SK-N-SH (cell line): ENCODE results near the gene DPP4. TPM values are rescaled to one million over a fixed set of nuclear protein-coding genes. Genes with fewer than 3 reads are reported as not detected.

Source experiments
- CTCF ChIA-PET: fragments of 300-600, 350-600 bp; formaldehyde crosslinking; extraction: SDS; loops from one replicate; lab custom pipeline; 2021; lab: Yijun Ruan, JAX
- POLR2A ChIA-PET: fragments of 350-600 bp; sonication (Branson Sonifier 250); formaldehyde crosslinking; extraction: SDS; loops from one replicate; lab custom pipeline; 2020; ENCODE audit warnings: antibody characterized with exemption, inconsistent platforms; lab: Yijun Ruan, JAX
- DNase-seq: peaks from one replicate; pipeline ENCODE4 v3.0.0; 2012
- H2AFZ ChIP-seq: fragments of 200-600 bp; sonication (generic); 2 replicates; pipeline ENCODE4 v1.8.1; 2016; ENCODE audit warnings: antibody characterized with exemption, mild to moderate bottlenecking, low read depth
- H3F3A ChIP-seq: fragments of 200-600 bp; sonication (generic); replicated peaks from 2 replicates; pipeline ENCODE3; 2016; ENCODE audit warnings: antibody characterized with exemption, mild to moderate bottlenecking; ENCODE audit not compliant: insufficient read depth
- H3K27ac ChIP-seq, 2 experiments: fragments of 200-500 bp in 1 of 2; fragments of 200-600 bp in 1 of 2; sonication (Bioruptor generic) in 1 of 2; sonication (generic), shearing (Covaris generic) in 1 of 2; 2 replicates each; pipeline versions ENCODE4 v1.5.1 to v1.6.1; 2014 to 2016; ENCODE audit warnings: low read depth in 2 of 2, inconsistent platforms in 1 of 2, low read length in 1 of 2, mild to moderate bottlenecking in 1 of 2, mixed read lengths in 1 of 2
- H3K27me3 ChIP-seq: fragments of 200-600 bp; sonication (generic), shearing (Covaris generic); 2 replicates; pipeline ENCODE4 v1.6.1; 2016; ENCODE audit warnings: mixed run types; ENCODE audit not compliant: insufficient read depth
- H3K36me3 ChIP-seq, 2 experiments: fragments of 200-500 bp in 1 of 2; fragments of 200-600 bp in 1 of 2; sonication (Bioruptor generic) in 1 of 2; sonication (generic) in 1 of 2; replicated peaks in 1 of 2; 2 replicates each; pipeline versions ENCODE3 to v1.5.1; 2014 to 2016; ENCODE audit warnings: low read length in 1 of 2, mild to moderate bottlenecking in 1 of 2; ENCODE audit not compliant: insufficient read depth in 2 of 2, control insufficient read depth in 1 of 2
- H3K4me1 ChIP-seq, 2 experiments: fragments of 200-500 bp in 1 of 2; fragments of 200-600 bp in 1 of 2; sonication (Bioruptor generic) in 1 of 2; sonication (generic), shearing (Covaris generic) in 1 of 2; 2 replicates each; pipeline versions ENCODE4 v1.5.1 to v1.6.1; 2014 to 2016; ENCODE audit warnings: low read depth in 1 of 2, low read length in 1 of 2, mixed run types in 1 of 2; ENCODE audit not compliant: insufficient read depth in 2 of 2, control insufficient read depth in 1 of 2
- H3K4me2 ChIP-seq: fragments of 200-600 bp; sonication (generic), shearing (Covaris generic); 2 replicates; pipeline ENCODE4 v1.6.1; 2017; ENCODE audit warnings: mixed run types
- H3K4me3 ChIP-seq, 2 experiments: fragments of 200-500 bp in 1 of 2; fragments of 200-600 bp in 1 of 2; sonication (Bioruptor generic) in 1 of 2; sonication (generic), shearing (Covaris generic) in 1 of 2; 2 replicates each; pipeline versions ENCODE4 v1.5.1 to v1.8.1; 2014 to 2016; ENCODE audit warnings: low read depth in 2 of 2, inconsistent platforms in 1 of 2, low read length in 1 of 2, mild to moderate bottlenecking in 1 of 2, mixed read lengths in 1 of 2, moderate library complexity in 1 of 2
- H3K79me2 ChIP-seq: fragments of 200-600 bp; sonication (generic); 2 replicates; pipeline ENCODE4 v1.8.1; 2017; ENCODE audit warnings: mild to moderate bottlenecking; ENCODE audit not compliant: insufficient read depth
- H3K9ac ChIP-seq: fragments of 200-600 bp; sonication (generic); 2 replicates; pipeline ENCODE4 v1.6.1; 2017; ENCODE audit warnings: mixed run types
- H3K9me2 ChIP-seq: fragments of 200-600 bp; sonication (generic); 2 replicates; pipeline ENCODE4 v1.6.1; 2017; ENCODE audit warnings: mixed run types
- H3K9me3 ChIP-seq: fragments of 200-600 bp; sonication (generic); 2 replicates; pipeline ENCODE4 v1.6.1; 2017; ENCODE audit warnings: mixed run types, mild to moderate bottlenecking, moderate library complexity
- H4K20me1 ChIP-seq: fragments of 200-600 bp; sonication (generic); 2 replicates; pipeline ENCODE4 v1.6.1; 2017; ENCODE audit warnings: mild to moderate bottlenecking, mixed run types; ENCODE audit not compliant: insufficient read depth
- EZH2phosphoT487 ChIP-seq: fragments of 200-600 bp; sonication (generic); IDR thresholded peaks from 2 replicates; pipeline ENCODE4 v1.6.1; 2017; ENCODE audit warnings: low read depth, mixed run types, mild to moderate bottlenecking, antibody characterized with exemption, moderate library complexity, borderline replicate concordance
- FOSL2 ChIP-seq: IDR thresholded peaks from 2 replicates; pipeline ENCODE4 v1.4.0; 2012; ENCODE audit warnings: low read depth, mild to moderate bottlenecking, moderate library complexity, borderline replicate concordance
- FOXJ3 ChIP-seq: sonication (generic); formaldehyde crosslinking; IDR thresholded peaks from 2 replicates; pipeline ENCODE4 v1.5.1; 2020; ENCODE audit warnings: mild to moderate bottlenecking, missing genetic modification reagents
- GATA2 ChIP-seq: sonication (generic); formaldehyde crosslinking; IDR thresholded peaks from 2 replicates; pipeline ENCODE4 v1.5.0; 2020; ENCODE audit warnings: mild to moderate bottlenecking, missing genetic modification reagents
- IRF3 ChIP-seq: fragments of 150-350 bp; IDR thresholded peaks from 2 replicates; pipeline ENCODE4 v1.6.1; 2016; ENCODE audit warnings: mild to moderate bottlenecking, low read depth, low read length
- MEF2A ChIP-seq: IDR thresholded peaks from 2 replicates; pipeline ENCODE4 v1.4.0; 2012; ENCODE audit warnings: low read depth, borderline replicate concordance
- NFIC ChIP-seq: IDR thresholded peaks from 2 replicates; pipeline ENCODE4 v1.4.0; 2012; ENCODE audit warnings: borderline replicate concordance
- PBX3 ChIP-seq: IDR thresholded peaks from 2 replicates; pipeline ENCODE4; 2012
- RAD21 ChIP-seq: IDR thresholded peaks from 2 replicates; pipeline ENCODE4 v1.6.1; 2012; ENCODE audit warnings: mild to moderate bottlenecking, low read length
- RCOR1 ChIP-seq: fragments of 150-350 bp; IDR thresholded peaks from 2 replicates; pipeline ENCODE4 v1.6.1; 2017; ENCODE audit warnings: antibody characterized with exemption, low read length
- REST ChIP-seq: IDR thresholded peaks from 2 replicates; pipeline ENCODE4 v1.6.1; 2012; ENCODE audit warnings: mild to moderate bottlenecking, low read depth, low read length, moderate library complexity
- RXRA ChIP-seq: IDR thresholded peaks from 2 replicates; pipeline ENCODE4 v1.4.0; 2012; ENCODE audit warnings: low read depth, mild to moderate bottlenecking, borderline replicate concordance
- SMC3 ChIP-seq: IDR thresholded peaks from 2 replicates; pipeline ENCODE4 v1.6.1; 2012; ENCODE audit warnings: low read depth, low read length, improper control_type of control experiment
- TEAD4 ChIP-seq: IDR thresholded peaks from 2 replicates; pipeline ENCODE4 v1.4.0; 2012; ENCODE audit warnings: mild to moderate bottlenecking, borderline replicate concordance; ENCODE audit not compliant: insufficient read depth
- USF1 ChIP-seq: IDR thresholded peaks from 2 replicates; pipeline ENCODE4 v1.4.0; 2012; ENCODE audit warnings: low read depth, borderline replicate concordance
- ZBTB33 ChIP-seq: IDR thresholded peaks from 2 replicates; pipeline ENCODE4 v1.4.0; 2012; ENCODE audit warnings: low read depth, borderline replicate concordance
- WGBS: methylation state at CpG from one replicate; pipeline ENCODE4 v1.1.6; 2017; ENCODE audit warnings: low lambda C conversion rate; 5-methylcytosine and 5-hydroxymethylcytosine counted together
- polyA plus RNA-seq, 3 experiments: library from polyadenylated mRNA; depleted of rRNA; stranded (reverse); fragments of >200 nt; gene quantifications; 2 replicates each; pipeline ENCODE4 v1.2.3, GENCODE V29; 2012

The DPP4 gene
- polyA plus RNA-seq, 1 of the 3 experiments (the other 2 are of a cell fraction) = 5.0 TPM

- no peak for TF ChIP-seq REST
Measured at GRCh38 chr2:161983331-161983651, 90.7 kb downstream of the DPP4 start (continued).

GRCh38 chr2:161982548-161983330, 91.3 kb downstream of the DPP4 start:
- H3K4me2 ChIP-seq = no peak overlapping the region
- no peaks in the 10 kb centered on the region; the same call in 1 of the 2 replicates for H3K27me3 ChIP-seq
- ChIA-PET CTCF (no interaction called here), POLR2A (no interaction called here)
- no peaks in the 10 kb centered on the region for H3K9me3 ChIP-seq
- H3K4me3 ChIP-seq = no peak overlapping the region
- no peak overlapping the region for H3K9ac ChIP-seq
- no peaks in the 10 kb centered on the region for H3K36me3 ChIP-seq
- no peaks in the 10 kb centered on the region for H3F3A ChIP-seq
- no peak overlapping the region for H3K27ac ChIP-seq
- no peaks in the 10 kb centered on the region for H3K4me1 ChIP-seq
- 26% methylated on average over 7 of the region's 7 CpGs for WGBS
- no peaks in the 10 kb centered on the region for H3K79me2 ChIP-seq
- H4K20me1 ChIP-seq = no peaks in the 10 kb centered on the region
- no peak for DNase-seq
- no peaks in the 10 kb centered on the region for H3K9me2 ChIP-seq
- no peak overlapping the region for H2AFZ ChIP-seq
- no peak for TF ChIP-seq REST
- TF ChIP-seq MEF2A = no peak
- no peak for TF ChIP-seq RCOR1
- no peak for TF ChIP-seq GATA2 (CRISPR knock-in tag)
- TF ChIP-seq TEAD4 = no peak
- TF ChIP-seq USF1 = no peak
- TF ChIP-seq FOXJ3 = no peak
- no peak for TF ChIP-seq ZBTB33
- TF ChIP-seq FOSL2 = no peak
- TF ChIP-seq RAD21 = no peak
- no peak for TF ChIP-seq NFIC
- no peak for TF ChIP-seq PBX3
- TF ChIP-seq EZH2phosphoT487 = no peak
- TF ChIP-seq RXRA = no peak
- TF ChIP-seq IRF3 = no peak
- no peak for TF ChIP-seq SMC3
